ENCODE data around the gene FEM1A. TPM values are rescaled to one million over a fixed set of nuclear protein-coding genes. Genes with fewer than 3 reads are reported as not detected.
"Not testable (repeated sequence)": the region's sequence is repeated elsewhere in the genome, so short reads cannot be mapped to it uniquely, and the experiment has no call there.

FEM1A gene
- total and polyA plus RNA-seq, 4 donors, result 0.25 to 15.1 (median 7.4) TPM

DNA sequence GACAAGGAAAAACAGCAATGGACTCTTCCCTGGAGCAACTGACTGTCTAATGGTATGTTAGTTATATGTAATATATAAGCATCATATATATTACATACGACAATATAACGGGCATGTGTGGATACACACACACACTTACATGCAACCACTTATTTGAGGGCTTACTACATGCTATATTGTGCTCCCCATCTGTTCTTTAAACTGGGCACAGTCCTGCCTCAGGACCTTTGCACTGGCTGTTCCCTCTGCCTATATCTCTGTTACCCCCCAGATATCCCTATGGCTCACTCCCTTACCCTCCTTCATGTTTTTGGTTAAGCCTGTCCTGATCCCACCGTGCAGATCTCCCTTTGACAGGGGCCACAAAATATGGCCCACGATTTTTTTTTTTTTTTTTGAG is 29.7 kb downstream of the FEM1A start:
- peaks cover 0 to 7% (median 2%) of the 10 kb centered on the region in 4 donors for H3K4me1 ChIP-seq (ENCODE audit: control insufficient read depth in 4 of 4, insufficient read depth in 4 of 4, low read length in 3 of 4)
- WGBS, result 68% methylated on average over 4 of the region's 4 CpGs
- H3K4me3 ChIP-seq (ENCODE audit: low read depth in 1 of 3, low read length in 3 of 3), result no peak overlapping the region
- no peaks in the 10 kb centered on the region for H3K27me3 ChIP-seq (ENCODE audit: control insufficient read depth in 4 of 4, insufficient read depth in 4 of 4, low read length in 3 of 4)
- no peak for DNase-seq (ENCODE audit: low spot score)
- peaks cover 3 to 17% (median 5%) of the 10 kb centered on the region in 4 donors for H3K36me3 ChIP-seq (ENCODE audit: control insufficient read depth in 4 of 4, insufficient read depth in 3 of 4, low read depth in 1 of 4, low read length in 3 of 4)
- H3K9me3 ChIP-seq (ENCODE audit: control insufficient read depth in 4 of 4, low read length in 3 of 4), result no peaks in the 10 kb centered on the region
- H3K9ac ChIP-seq (ENCODE audit: low read depth in 1 of 2, low read length in 2 of 2), result no peak overlapping the region
- H3K27ac ChIP-seq (ENCODE audit: low read depth in 1 of 2, low read length in 2 of 2), result no peak overlapping the region
- TF ChIP-seq RAD21 (IDR thresholded peaks at IDR 0.05), result no peak
- no peak for TF ChIP-seq HNF4A (conservative IDR thresholded peaks at IDR 0.05)
- TF ChIP-seq, protein P1, sequence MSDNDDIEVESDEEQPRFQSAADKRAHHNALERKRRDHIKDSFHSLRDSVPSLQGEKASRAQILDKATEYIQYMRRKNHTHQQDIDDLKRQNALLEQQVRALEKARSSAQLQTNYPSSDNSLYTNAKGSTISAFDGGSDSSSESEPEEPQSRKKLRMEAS (IDR thresholded peaks at IDR 0.05), result no peak
- TF ChIP-seq, protein P2, sequence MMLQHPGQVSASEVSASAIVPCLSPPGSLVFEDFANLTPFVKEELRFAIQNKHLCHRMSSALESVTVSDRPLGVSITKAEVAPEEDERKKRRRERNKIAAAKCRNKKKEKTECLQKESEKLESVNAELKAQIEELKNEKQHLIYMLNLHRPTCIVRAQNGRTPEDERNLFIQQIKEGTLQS (IDR thresholded peaks at IDR 0.05), result no peak
- TF ChIP-seq EGR1 (IDR thresholded peaks at IDR 0.05; ENCODE audit: low read depth in 2 of 2), result no peak
- TF ChIP-seq HNF4G (IDR thresholded peaks at IDR 0.05), result no peak
- no peak for TF ChIP-seq JUND (IDR thresholded peaks at IDR 0.05)
- TF ChIP-seq, protein P3, sequence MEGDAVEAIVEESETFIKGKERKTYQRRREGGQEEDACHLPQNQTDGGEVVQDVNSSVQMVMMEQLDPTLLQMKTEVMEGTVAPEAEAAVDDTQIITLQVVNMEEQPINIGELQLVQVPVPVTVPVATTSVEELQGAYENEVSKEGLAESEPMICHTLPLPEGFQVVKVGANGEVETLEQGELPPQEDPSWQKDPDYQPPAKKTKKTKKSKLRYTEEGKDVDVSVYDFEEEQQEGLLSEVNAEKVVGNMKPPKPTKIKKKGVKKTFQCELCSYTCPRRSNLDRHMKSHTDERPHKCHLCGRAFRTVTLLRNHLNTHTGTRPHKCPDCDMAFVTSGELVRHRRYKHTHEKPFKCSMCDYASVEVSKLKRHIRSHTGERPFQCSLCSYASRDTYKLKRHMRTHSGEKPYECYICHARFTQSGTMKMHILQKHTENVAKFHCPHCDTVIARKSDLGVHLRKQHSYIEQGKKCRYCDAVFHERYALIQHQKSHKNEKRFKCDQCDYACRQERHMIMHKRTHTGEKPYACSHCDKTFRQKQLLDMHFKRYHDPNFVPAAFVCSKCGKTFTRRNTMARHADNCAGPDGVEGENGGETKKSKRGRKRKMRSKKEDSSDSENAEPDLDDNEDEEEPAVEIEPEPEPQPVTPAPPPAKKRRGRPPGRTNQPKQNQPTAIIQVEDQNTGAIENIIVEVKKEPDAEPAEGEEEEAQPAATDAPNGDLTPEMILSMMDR (IDR thresholded peaks at IDR 0.05; ENCODE audit: low read depth, low read length, missing input control), result no peak
- no peak for TF ChIP-seq NR2F2 (IDR thresholded peaks at IDR 0.05)
- no peak for TF ChIP-seq FOXA2 (IDR thresholded peaks at IDR 0.05)
- TF ChIP-seq SP1 (IDR thresholded peaks at IDR 0.05), result no peak
- TF ChIP-seq, protein P4, sequence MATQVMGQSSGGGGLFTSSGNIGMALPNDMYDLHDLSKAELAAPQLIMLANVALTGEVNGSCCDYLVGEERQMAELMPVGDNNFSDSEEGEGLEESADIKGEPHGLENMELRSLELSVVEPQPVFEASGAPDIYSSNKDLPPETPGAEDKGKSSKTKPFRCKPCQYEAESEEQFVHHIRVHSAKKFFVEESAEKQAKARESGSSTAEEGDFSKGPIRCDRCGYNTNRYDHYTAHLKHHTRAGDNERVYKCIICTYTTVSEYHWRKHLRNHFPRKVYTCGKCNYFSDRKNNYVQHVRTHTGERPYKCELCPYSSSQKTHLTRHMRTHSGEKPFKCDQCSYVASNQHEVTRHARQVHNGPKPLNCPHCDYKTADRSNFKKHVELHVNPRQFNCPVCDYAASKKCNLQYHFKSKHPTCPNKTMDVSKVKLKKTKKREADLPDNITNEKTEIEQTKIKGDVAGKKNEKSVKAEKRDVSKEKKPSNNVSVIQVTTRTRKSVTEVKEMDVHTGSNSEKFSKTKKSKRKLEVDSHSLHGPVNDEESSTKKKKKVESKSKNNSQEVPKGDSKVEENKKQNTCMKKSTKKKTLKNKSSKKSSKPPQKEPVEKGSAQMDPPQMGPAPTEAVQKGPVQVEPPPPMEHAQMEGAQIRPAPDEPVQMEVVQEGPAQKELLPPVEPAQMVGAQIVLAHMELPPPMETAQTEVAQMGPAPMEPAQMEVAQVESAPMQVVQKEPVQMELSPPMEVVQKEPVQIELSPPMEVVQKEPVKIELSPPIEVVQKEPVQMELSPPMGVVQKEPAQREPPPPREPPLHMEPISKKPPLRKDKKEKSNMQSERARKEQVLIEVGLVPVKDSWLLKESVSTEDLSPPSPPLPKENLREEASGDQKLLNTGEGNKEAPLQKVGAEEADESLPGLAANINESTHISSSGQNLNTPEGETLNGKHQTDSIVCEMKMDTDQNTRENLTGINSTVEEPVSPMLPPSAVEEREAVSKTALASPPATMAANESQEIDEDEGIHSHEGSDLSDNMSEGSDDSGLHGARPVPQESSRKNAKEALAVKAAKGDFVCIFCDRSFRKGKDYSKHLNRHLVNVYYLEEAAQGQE (IDR thresholded peaks at IDR 0.05), result no peak
- TF ChIP-seq TAF1 (conservative IDR thresholded peaks at IDR 0.05), result no peak
- TF ChIP-seq YY1 (IDR thresholded peaks at IDR 0.05), result no peak
- TF ChIP-seq RXRA (IDR thresholded peaks at IDR 0.05), result no peak
- TF ChIP-seq GABPA (IDR thresholded peaks at IDR 0.05 in 1 of 2, conservative IDR thresholded peaks at IDR 0.05 in 1 of 2), result no peak
- TF ChIP-seq, protein P5, sequence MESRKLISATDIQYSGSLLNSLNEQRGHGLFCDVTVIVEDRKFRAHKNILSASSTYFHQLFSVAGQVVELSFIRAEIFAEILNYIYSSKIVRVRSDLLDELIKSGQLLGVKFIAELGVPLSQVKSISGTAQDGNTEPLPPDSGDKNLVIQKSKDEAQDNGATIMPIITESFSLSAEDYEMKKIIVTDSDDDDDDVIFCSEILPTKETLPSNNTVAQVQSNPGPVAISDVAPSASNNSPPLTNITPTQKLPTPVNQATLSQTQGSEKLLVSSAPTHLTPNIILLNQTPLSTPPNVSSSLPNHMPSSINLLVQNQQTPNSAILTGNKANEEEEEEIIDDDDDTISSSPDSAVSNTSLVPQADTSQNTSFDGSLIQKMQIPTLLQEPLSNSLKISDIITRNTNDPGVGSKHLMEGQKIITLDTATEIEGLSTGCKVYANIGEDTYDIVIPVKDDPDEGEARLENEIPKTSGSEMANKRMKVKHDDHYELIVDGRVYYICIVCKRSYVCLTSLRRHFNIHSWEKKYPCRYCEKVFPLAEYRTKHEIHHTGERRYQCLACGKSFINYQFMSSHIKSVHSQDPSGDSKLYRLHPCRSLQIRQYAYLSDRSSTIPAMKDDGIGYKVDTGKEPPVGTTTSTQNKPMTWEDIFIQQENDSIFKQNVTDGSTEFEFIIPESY (IDR thresholded peaks at IDR 0.05), result no peak
- TF ChIP-seq FOXA1 (IDR thresholded peaks at IDR 0.05), result no peak

DNA sequence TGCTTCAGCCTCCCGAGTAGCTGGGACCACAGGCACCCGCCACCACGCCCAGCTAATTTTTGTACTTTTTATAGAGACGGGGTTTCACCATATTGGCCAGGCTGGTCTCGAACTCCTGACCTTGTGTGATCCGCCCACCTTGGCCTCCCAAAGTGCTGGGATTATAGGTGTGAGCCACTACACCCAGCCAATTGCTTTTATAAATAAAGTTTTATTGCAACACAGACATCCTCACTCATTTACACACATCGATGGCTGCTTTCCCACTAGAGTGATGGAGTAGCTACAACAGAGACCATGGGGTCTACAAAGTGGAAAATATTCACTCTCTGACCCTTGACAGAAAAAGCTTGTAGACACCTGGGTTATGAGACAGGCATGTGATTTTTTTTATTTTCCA is 30.8 kb downstream of the FEM1A start:
- WGBS, result 96% methylated on average over 7 of the region's 7 CpGs
- H3K27me3 ChIP-seq (ENCODE audit: control insufficient read depth in 4 of 4, insufficient read depth in 4 of 4, low read length in 3 of 4); DNase-seq (ENCODE audit: low spot score); H3K4me3 ChIP-seq (ENCODE audit: low read depth in 1 of 3, low read length in 3 of 3); H3K9ac ChIP-seq (ENCODE audit: low read depth in 1 of 2, low read length in 2 of 2); H3K9me3 ChIP-seq (ENCODE audit: control insufficient read depth in 4 of 4, low read length in 3 of 4); H3K4me1 ChIP-seq (ENCODE audit: control insufficient read depth in 4 of 4, insufficient read depth in 4 of 4, low read length in 3 of 4): not testable (repeated sequence)
- H3K27ac ChIP-seq (ENCODE audit: low read depth in 1 of 2, low read length in 2 of 2), result peak overlapping the region in 1 of 2 donors; percentile 25
- peaks cover 2 to 12% (median 3%) of the 10 kb centered on the region in 4 donors for H3K36me3 ChIP-seq (ENCODE audit: control insufficient read depth in 4 of 4, insufficient read depth in 3 of 4, low read depth in 1 of 4, low read length in 3 of 4)
